ENCODE measurements around the gene DAB2.
A peak's percentile ranks its signal among the peaks of the same experiment; 100 is the strongest.

DAB2 gene

GRCh38 chr5:39422728-39423285 is 2.0 kb downstream of the DAB2 start:
- Histone ChIP-seq H3K27me3 (ENCODE audit: control insufficient read depth in 1 of 2, insufficient read depth in 2 of 2, low read length in 2 of 2) (peaks cover 3 to 12% of the 10 kb centered on the region in 2 donors), H3K9me3 (ENCODE audit: control insufficient read depth in 1 of 2, low read length in 2 of 2) (no peaks in the 10 kb centered on the region), H3K27ac (ENCODE audit: low read depth, low read length) (peak overlapping the region; percentile 28), H3K4me1 (ENCODE audit: control insufficient read depth in 1 of 2, insufficient read depth in 2 of 2, low read length in 2 of 2) (peaks cover 3 to 5% of the 10 kb centered on the region in 2 donors), H3K9ac (ENCODE audit: low read depth in 1 of 2, low read length in 2 of 2) (no peak overlapping the region), H3K4me3 (ENCODE audit: low read depth in 1 of 2, low read length in 2 of 2) (peak overlapping the region; percentile 30 to 70), H3K36me3 (ENCODE audit: control insufficient read depth in 1 of 2, insufficient read depth in 2 of 2, low read length in 2 of 2) (no peaks in the 10 kb centered on the region)

- Histone ChIP-seq H3K9ac (ENCODE audit: low read depth in 1 of 2, low read length in 2 of 2) (no peak overlapping the region), H3K9me3 (ENCODE audit: control insufficient read depth in 1 of 2, low read length in 2 of 2) (no peaks in the 10 kb centered on the region), H3K27me3 (ENCODE audit: control insufficient read depth in 1 of 2, insufficient read depth in 2 of 2, low read length in 2 of 2) (peaks cover 3 to 11% of the 10 kb centered on the region in 2 donors), H3K27ac (ENCODE audit: low read depth, low read length) (no peak overlapping the region), H3K36me3 (ENCODE audit: control insufficient read depth in 1 of 2, insufficient read depth in 2 of 2, low read length in 2 of 2) (no peaks in the 10 kb centered on the region), H3K4me1 (ENCODE audit: control insufficient read depth in 1 of 2, insufficient read depth in 2 of 2, low read length in 2 of 2) (peaks cover 3 to 5% of the 10 kb centered on the region in 2 donors), H3K4me3 (ENCODE audit: low read depth in 1 of 2, low read length in 2 of 2) (no peak overlapping the region)
Measured at GRCh38 chr5:39422036-39422606, 2.7 kb downstream of the DAB2 start.

GRCh38 chr5:39420482-39421145 is 4.2 kb downstream of the DAB2 start:
- H3K4me1 ChIP-seq (ENCODE audit: control insufficient read depth in 1 of 2, insufficient read depth in 2 of 2, low read length in 2 of 2), result peaks cover 3 to 5% of the 10 kb centered on the region in 2 donors
- H3K36me3 ChIP-seq (ENCODE audit: control insufficient read depth in 1 of 2, insufficient read depth in 2 of 2, low read length in 2 of 2), result no peaks in the 10 kb centered on the region
- H3K9me3 ChIP-seq (ENCODE audit: control insufficient read depth in 1 of 2, low read length in 2 of 2), result no peaks in the 10 kb centered on the region
- peak overlapping the region; percentile 34 for H3K27ac ChIP-seq (ENCODE audit: low read depth, low read length)
- H3K9ac ChIP-seq (ENCODE audit: low read depth in 1 of 2, low read length in 2 of 2), result no peak overlapping the region
- no peak overlapping the region for H3K4me3 ChIP-seq (ENCODE audit: low read depth in 1 of 2, low read length in 2 of 2)
- H3K27me3 ChIP-seq (ENCODE audit: control insufficient read depth in 1 of 2, insufficient read depth in 2 of 2, low read length in 2 of 2), result peaks cover 0 to 6% of the 10 kb centered on the region in 2 donors

- Histone ChIP-seq H3K27me3 (ENCODE audit: control insufficient read depth in 1 of 2, insufficient read depth in 2 of 2, low read length in 2 of 2) (peaks cover 0 to 6% of the 10 kb centered on the region in 2 donors), H3K9me3 (ENCODE audit: control insufficient read depth in 1 of 2, low read length in 2 of 2) (no peaks in the 10 kb centered on the region), H3K36me3 (ENCODE audit: control insufficient read depth in 1 of 2, insufficient read depth in 2 of 2, low read length in 2 of 2) (no peaks in the 10 kb centered on the region), H3K9ac (ENCODE audit: low read depth in 1 of 2, low read length in 2 of 2) (no peak overlapping the region), H3K4me3 (ENCODE audit: low read depth in 1 of 2, low read length in 2 of 2) (no peak overlapping the region), H3K27ac (ENCODE audit: low read depth, low read length) (no peak overlapping the region), H3K4me1 (ENCODE audit: control insufficient read depth in 1 of 2, insufficient read depth in 2 of 2, low read length in 2 of 2) (no peaks in the 10 kb centered on the region)
Measured at GRCh38 chr5:39419796-39420195, 5.0 kb downstream of the DAB2 start.

- no peak overlapping the region for H3K4me3 ChIP-seq (ENCODE audit: low read depth in 1 of 2, low read length in 2 of 2)
- H3K4me1 ChIP-seq (ENCODE audit: control insufficient read depth in 1 of 2, insufficient read depth in 2 of 2, low read length in 2 of 2), result no peaks in the 10 kb centered on the region
Measured at GRCh38 chr5:39417979-39418378, 6.8 kb downstream of the DAB2 start.

GRCh38 chr5:39415201-39415600 is 9.6 kb downstream of the DAB2 start:
- Histone ChIP-seq H3K9ac (ENCODE audit: low read depth in 1 of 2, low read length in 2 of 2) (no peak overlapping the region), H3K27ac (ENCODE audit: low read depth, low read length) (no peak overlapping the region), H3K27me3 (ENCODE audit: control insufficient read depth in 1 of 2, insufficient read depth in 2 of 2, low read length in 2 of 2) (no peaks in the 10 kb centered on the region), H3K9me3 (ENCODE audit: control insufficient read depth in 1 of 2, low read length in 2 of 2) (no peaks in the 10 kb centered on the region), H3K36me3 (ENCODE audit: control insufficient read depth in 1 of 2, insufficient read depth in 2 of 2, low read length in 2 of 2) (no peaks in the 10 kb centered on the region), H3K4me1 (ENCODE audit: control insufficient read depth in 1 of 2, insufficient read depth in 2 of 2, low read length in 2 of 2) (no peaks in the 10 kb centered on the region), H3K4me3 (ENCODE audit: low read depth in 1 of 2, low read length in 2 of 2) (no peak overlapping the region)

More at GRCh38 chr5:39417979-39418378, 6.8 kb downstream of the DAB2 start:
- Histone ChIP-seq H3K9ac (ENCODE audit: low read depth in 1 of 2, low read length in 2 of 2) (no peak overlapping the region), H3K9me3 (ENCODE audit: control insufficient read depth in 1 of 2, low read length in 2 of 2) (no peaks in the 10 kb centered on the region), H3K27me3 (ENCODE audit: control insufficient read depth in 1 of 2, insufficient read depth in 2 of 2, low read length in 2 of 2) (no peaks in the 10 kb centered on the region), H3K36me3 (ENCODE audit: control insufficient read depth in 1 of 2, insufficient read depth in 2 of 2, low read length in 2 of 2) (no peaks in the 10 kb centered on the region), H3K27ac (ENCODE audit: low read depth, low read length) (no peak overlapping the region)

GRCh38 chr5:39414426-39414825 is 10.4 kb downstream of the DAB2 start:
- Histone ChIP-seq H3K4me1 (ENCODE audit: control insufficient read depth in 1 of 2, insufficient read depth in 2 of 2, low read length in 2 of 2) (no peaks in the 10 kb centered on the region), H3K36me3 (ENCODE audit: control insufficient read depth in 1 of 2, insufficient read depth in 2 of 2, low read length in 2 of 2) (no peaks in the 10 kb centered on the region), H3K27me3 (ENCODE audit: control insufficient read depth in 1 of 2, insufficient read depth in 2 of 2, low read length in 2 of 2) (no peaks in the 10 kb centered on the region), H3K9me3 (ENCODE audit: control insufficient read depth in 1 of 2, low read length in 2 of 2) (no peaks in the 10 kb centered on the region), H3K9ac (ENCODE audit: low read depth in 1 of 2, low read length in 2 of 2) (no peak overlapping the region), H3K27ac (ENCODE audit: low read depth, low read length) (no peak overlapping the region), H3K4me3 (ENCODE audit: low read depth in 1 of 2, low read length in 2 of 2) (no peak overlapping the region)

GRCh38 chr5:39413771-39414170 is 11.0 kb downstream of the DAB2 start:
- Histone ChIP-seq H3K9ac (ENCODE audit: low read depth in 1 of 2, low read length in 2 of 2) (no peak overlapping the region), H3K4me3 (ENCODE audit: low read depth in 1 of 2, low read length in 2 of 2) (no peak overlapping the region), H3K27me3 (ENCODE audit: control insufficient read depth in 1 of 2, insufficient read depth in 2 of 2, low read length in 2 of 2) (no peaks in the 10 kb centered on the region), H3K9me3 (ENCODE audit: control insufficient read depth in 1 of 2, low read length in 2 of 2) (no peaks in the 10 kb centered on the region), H3K4me1 (ENCODE audit: control insufficient read depth in 1 of 2, insufficient read depth in 2 of 2, low read length in 2 of 2) (no peaks in the 10 kb centered on the region), H3K27ac (ENCODE audit: low read depth, low read length) (no peak overlapping the region), H3K36me3 (ENCODE audit: control insufficient read depth in 1 of 2, insufficient read depth in 2 of 2, low read length in 2 of 2) (no peaks in the 10 kb centered on the region)

- Histone ChIP-seq H3K4me1 (ENCODE audit: control insufficient read depth in 1 of 2, insufficient read depth in 2 of 2, low read length in 2 of 2) (no peaks in the 10 kb centered on the region), H3K9me3 (ENCODE audit: control insufficient read depth in 1 of 2, low read length in 2 of 2) (no peaks in the 10 kb centered on the region), H3K27me3 (ENCODE audit: control insufficient read depth in 1 of 2, insufficient read depth in 2 of 2, low read length in 2 of 2) (no peaks in the 10 kb centered on the region), H3K4me3 (ENCODE audit: low read depth in 1 of 2, low read length in 2 of 2) (no peak overlapping the region), H3K9ac (ENCODE audit: low read depth in 1 of 2, low read length in 2 of 2) (no peak overlapping the region), H3K36me3 (ENCODE audit: control insufficient read depth in 1 of 2, insufficient read depth in 2 of 2, low read length in 2 of 2) (no peaks in the 10 kb centered on the region), H3K27ac (ENCODE audit: low read depth, low read length) (no peak overlapping the region)
Measured at GRCh38 chr5:39412721-39413394, 11.9 kb downstream of the DAB2 start.

GRCh38 chr5:39411985-39412384 is 12.8 kb downstream of the DAB2 start:
- no peaks in the 10 kb centered on the region for H3K4me1 ChIP-seq (ENCODE audit: control insufficient read depth in 1 of 2, insufficient read depth in 2 of 2, low read length in 2 of 2)
- no peak overlapping the region for H3K4me3 ChIP-seq (ENCODE audit: low read depth in 1 of 2, low read length in 2 of 2)
- H3K9ac ChIP-seq (ENCODE audit: low read depth in 1 of 2, low read length in 2 of 2), result no peak overlapping the region
- H3K36me3 ChIP-seq (ENCODE audit: control insufficient read depth in 1 of 2, insufficient read depth in 2 of 2, low read length in 2 of 2), result no peaks in the 10 kb centered on the region
- H3K9me3 ChIP-seq (ENCODE audit: control insufficient read depth in 1 of 2, low read length in 2 of 2), result no peaks in the 10 kb centered on the region
- H3K27ac ChIP-seq (ENCODE audit: low read depth, low read length), result no peak overlapping the region
- H3K27me3 ChIP-seq (ENCODE audit: control insufficient read depth in 1 of 2, insufficient read depth in 2 of 2, low read length in 2 of 2), result no peaks in the 10 kb centered on the region

All from duodenal mucosa (tissue), 2 donors.